ENCODE results near the gene POM121L12.

The POM121L12 gene

GRCh38 chr7:53035499-53036412 is at the start of gene POM121L12:
Gene POM121L12 (plus strand): TSS chr7:53035633. CDS start chr7:53035672, 39 bp downstream.
- Mint-ChIP-seq H3K4me1 (no peaks in the 10 kb centered on the region), H3K9me3 (peaks cover 16% of the 10 kb centered on the region), H3K36me3 (no peaks in the 10 kb centered on the region), H3K27ac (no peak within 1 kb of the TSS), H3K27me3 (no peaks in the 10 kb centered on the region), H3K4me3 (no peak within 1 kb of the TSS)

DNA sequence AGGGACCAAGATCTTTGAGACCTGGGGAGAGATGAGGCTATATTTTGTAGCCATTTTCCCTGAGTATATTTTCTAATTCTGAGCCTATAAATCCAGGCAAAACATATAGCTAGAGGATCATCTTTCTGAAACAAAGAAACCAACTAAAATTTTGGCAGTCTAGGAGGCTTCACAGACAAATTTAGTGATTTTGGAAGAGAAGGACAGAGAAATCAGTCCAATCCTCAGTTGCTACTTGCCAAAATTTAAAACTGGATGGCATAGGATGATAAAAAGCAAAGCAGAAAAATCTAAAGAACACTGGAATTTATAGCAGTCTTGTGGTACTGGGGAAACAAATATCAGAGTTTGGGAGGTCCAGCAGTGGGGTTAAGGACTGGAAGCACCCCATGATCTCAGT is 43.4 kb upstream of the POM121L12 start:
- Mint-ChIP-seq H3K9me3 (peaks cover 31% of the 10 kb centered on the region), H3K27me3 (no peaks in the 10 kb centered on the region), H3K36me3 (no peaks in the 10 kb centered on the region)

DNA sequence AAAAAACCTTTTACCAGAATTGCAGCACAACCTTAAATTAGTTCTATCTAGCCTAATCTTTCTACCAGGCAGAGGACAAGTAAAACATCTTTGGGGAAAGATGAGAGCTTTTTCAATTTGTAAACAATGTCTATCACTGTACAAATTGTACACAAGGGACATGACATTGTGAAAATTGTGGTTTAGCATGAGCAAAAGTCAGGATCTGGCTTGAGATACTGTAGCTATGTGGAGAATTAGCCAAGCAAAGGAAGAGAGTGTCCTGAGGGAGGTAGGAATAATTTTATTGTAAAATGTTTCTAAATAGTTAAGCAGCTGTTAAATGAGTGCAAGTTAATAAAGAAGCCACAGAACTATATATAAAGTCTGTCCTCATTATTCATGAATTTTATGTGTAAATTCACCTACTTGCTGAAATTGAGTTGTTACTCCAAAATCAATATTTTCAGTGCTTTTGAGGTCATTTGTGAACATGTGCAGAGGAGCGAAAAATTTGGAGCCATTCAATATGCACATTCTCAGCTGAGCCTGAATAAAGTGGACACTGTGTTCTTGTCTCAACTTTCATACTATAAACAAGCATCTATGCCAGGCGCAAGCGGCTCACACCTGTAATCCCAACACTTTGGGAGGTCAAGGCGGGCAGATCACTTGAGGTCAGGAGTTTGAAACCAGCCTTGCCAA is 42.8 kb upstream of the POM121L12 start:
- Mint-ChIP-seq H3K9me3 (peaks cover 31% of the 10 kb centered on the region), H3K27me3 (no peaks in the 10 kb centered on the region), H3K4me1 (no peaks in the 10 kb centered on the region), H3K27ac (no peak overlapping the region), H3K36me3 (no peaks in the 10 kb centered on the region), H3K4me3 (no peak overlapping the region)

More for the DNA sequence above, 43.4 kb upstream of the POM121L12 start:
- Mint-ChIP-seq H3K4me1 (no peaks in the 10 kb centered on the region), H3K27ac (no peak overlapping the region), H3K4me3 (no peak overlapping the region)

- peaks cover 24% of the 10 kb centered on the region for H3K9me3 Mint-ChIP-seq
- H3K27me3 Mint-ChIP-seq, result no peaks in the 10 kb centered on the region
- no peak overlapping the region for H3K4me3 Mint-ChIP-seq
- no peaks in the 10 kb centered on the region for H3K4me1 Mint-ChIP-seq
- no peaks in the 10 kb centered on the region for H3K36me3 Mint-ChIP-seq
- no peak overlapping the region for H3K27ac Mint-ChIP-seq
These were observed 39.8 kb upstream of the POM121L12 start for GRCh38 chr7:52995676-52996075.

DNA sequence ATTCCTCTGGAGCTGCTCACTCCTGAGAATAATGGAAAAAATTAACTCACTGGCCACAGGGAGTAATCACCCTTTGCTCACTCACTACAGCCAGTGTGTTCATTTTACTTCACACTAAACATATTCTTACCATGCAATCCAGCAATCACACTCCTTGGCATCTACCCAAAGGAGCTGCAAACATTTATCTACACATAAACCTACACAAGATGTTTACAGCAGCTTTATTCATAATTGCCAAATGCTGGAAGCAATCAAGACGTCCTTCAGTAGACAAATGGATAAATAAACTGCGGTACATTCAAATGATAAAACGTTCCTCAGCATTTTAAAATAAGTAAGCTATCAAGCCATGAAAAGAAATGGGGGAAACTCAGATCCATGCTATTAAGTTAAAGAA is 34.2 kb upstream of the POM121L12 start:
- Mint-ChIP-seq H3K27me3 (no peaks in the 10 kb centered on the region), H3K9me3 (peaks cover 8% of the 10 kb centered on the region), H3K36me3 (no peaks in the 10 kb centered on the region), H3K27ac (no peak overlapping the region), H3K4me3 (no peak overlapping the region), H3K4me1 (no peaks in the 10 kb centered on the region)

DNA sequence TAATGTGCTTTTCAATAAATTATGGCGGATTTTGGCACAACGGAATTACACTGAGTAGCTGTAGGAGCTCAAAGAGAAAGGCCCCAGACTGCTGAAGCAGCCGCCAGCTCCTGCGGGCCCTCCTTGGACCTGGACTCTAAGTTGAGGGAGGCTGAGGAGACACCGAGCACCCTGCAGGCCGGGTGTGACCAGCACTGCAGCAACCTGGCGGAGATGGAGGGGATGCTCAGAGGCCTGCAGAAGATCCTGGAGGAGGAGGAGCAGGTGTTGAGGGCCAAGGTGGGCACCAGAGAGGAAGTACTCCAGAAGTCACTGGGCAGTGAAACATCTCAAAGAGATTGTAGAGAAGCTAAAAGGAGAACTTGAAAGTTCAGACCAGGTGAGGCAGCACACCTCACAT is 33.0 kb upstream of the POM121L12 start:
- H3K9me3 Mint-ChIP-seq, result peaks cover 6% of the 10 kb centered on the region
- H3K27ac Mint-ChIP-seq, result no peak overlapping the region
- no peaks in the 10 kb centered on the region for H3K36me3 Mint-ChIP-seq

GRCh38 chr7:53003653-53004445 is 31.6 kb upstream of the POM121L12 start:
- H3K27ac Mint-ChIP-seq, result no peak overlapping the region
- peaks cover 8% of the 10 kb centered on the region for H3K9me3 Mint-ChIP-seq
- H3K4me1 Mint-ChIP-seq, result no peaks in the 10 kb centered on the region
- H3K36me3 Mint-ChIP-seq, result no peaks in the 10 kb centered on the region
- H3K4me3 Mint-ChIP-seq, result no peak overlapping the region
- no peaks in the 10 kb centered on the region for H3K27me3 Mint-ChIP-seq

More for the DNA sequence above, 33.0 kb upstream of the POM121L12 start:
- H3K4me3 Mint-ChIP-seq, result no peak overlapping the region
- no peaks in the 10 kb centered on the region for H3K4me1 Mint-ChIP-seq
- H3K27me3 Mint-ChIP-seq, result no peaks in the 10 kb centered on the region

- H3K27me3 Mint-ChIP-seq, result no peaks in the 10 kb centered on the region
- no peak overlapping the region for H3K27ac Mint-ChIP-seq
- H3K4me1 Mint-ChIP-seq, result no peaks in the 10 kb centered on the region
- no peak overlapping the region for H3K4me3 Mint-ChIP-seq
- no peaks in the 10 kb centered on the region for H3K36me3 Mint-ChIP-seq
- peaks cover 12% of the 10 kb centered on the region for H3K9me3 Mint-ChIP-seq
These were observed 21.5 kb upstream of the POM121L12 start for GRCh38 chr7:53013925-53014324.

DNA sequence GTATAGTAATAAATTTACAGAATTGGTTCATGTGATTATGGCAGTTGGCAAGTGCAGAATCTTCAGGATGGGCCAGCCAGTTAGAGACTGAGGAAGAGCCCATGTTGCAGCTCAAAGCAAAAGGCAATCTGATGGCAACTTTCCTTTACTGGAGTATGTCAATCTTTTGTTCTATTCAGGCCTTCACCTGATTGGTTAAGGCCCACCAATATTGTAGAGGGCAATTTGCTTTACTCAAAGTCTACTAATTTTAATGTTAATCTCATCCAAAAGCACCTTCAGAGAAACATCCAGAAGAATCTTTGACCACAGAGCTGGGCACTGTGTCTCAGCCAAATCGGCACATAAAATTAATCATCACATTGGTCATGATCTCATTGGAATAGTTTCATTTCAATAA is 20.0 kb upstream of the POM121L12 start:
- no peaks in the 10 kb centered on the region for H3K27me3 Mint-ChIP-seq
- peaks cover 8% of the 10 kb centered on the region for H3K9me3 Mint-ChIP-seq
- H3K27ac Mint-ChIP-seq, result no peak overlapping the region
- H3K36me3 Mint-ChIP-seq, result no peaks in the 10 kb centered on the region
- H3K4me3 Mint-ChIP-seq, result no peak overlapping the region
- no peaks in the 10 kb centered on the region for H3K4me1 Mint-ChIP-seq

DNA sequence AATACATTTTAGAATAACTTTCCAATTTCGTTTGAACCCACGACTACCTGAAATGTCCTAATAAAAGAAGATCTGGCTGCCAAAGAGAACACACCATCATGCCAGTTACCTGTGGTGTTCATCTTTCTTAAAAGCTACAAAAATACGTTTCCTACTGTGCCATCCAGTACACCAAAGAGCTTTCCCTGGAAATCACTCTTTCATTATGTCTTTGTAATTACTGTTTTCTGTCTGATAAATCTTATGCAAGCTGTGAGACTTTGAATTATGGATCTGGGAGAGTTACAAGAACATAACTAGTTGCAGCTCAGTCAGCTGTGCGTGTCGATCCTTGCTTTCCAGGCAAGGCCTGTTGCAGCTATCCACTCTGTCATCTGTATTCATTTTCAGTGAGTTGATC is 12.5 kb upstream of the POM121L12 start:
- H3K36me3 Mint-ChIP-seq, result no peaks in the 10 kb centered on the region
- peaks cover 11% of the 10 kb centered on the region for H3K9me3 Mint-ChIP-seq
- H3K27ac Mint-ChIP-seq, result no peak overlapping the region
- H3K4me1 Mint-ChIP-seq, result no peaks in the 10 kb centered on the region
- H3K27me3 Mint-ChIP-seq, result no peaks in the 10 kb centered on the region
- H3K4me3 Mint-ChIP-seq, result no peak overlapping the region

DNA sequence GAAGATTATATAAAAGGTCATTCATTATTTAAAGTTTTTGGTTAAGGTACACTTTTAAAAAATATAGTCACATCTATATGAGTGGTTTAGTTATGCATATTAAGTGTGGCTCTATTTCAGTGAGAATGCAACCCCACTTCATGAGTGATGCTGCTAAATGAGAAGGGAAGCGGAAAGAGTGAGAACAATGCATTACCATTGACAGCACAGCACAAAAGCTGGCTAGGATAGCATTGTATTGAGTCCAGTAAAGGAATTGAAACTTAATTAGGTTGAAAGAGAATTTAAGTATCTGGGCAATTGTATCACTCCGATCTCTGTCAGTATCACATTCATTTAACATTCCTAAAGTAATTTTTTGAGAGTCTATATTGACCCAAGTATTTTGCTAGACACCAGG is 13.2 kb downstream of the POM121L12 start:
- Mint-ChIP-seq H3K4me3 (no peak overlapping the region), H3K9me3 (peaks cover 16% of the 10 kb centered on the region), H3K27me3 (no peaks in the 10 kb centered on the region), H3K27ac (no peak overlapping the region), H3K4me1 (no peaks in the 10 kb centered on the region), H3K36me3 (no peaks in the 10 kb centered on the region)

GRCh38 chr7:53050433-53050832 is 15.0 kb downstream of the POM121L12 start:
- no peak overlapping the region for H3K27ac Mint-ChIP-seq

DNA sequence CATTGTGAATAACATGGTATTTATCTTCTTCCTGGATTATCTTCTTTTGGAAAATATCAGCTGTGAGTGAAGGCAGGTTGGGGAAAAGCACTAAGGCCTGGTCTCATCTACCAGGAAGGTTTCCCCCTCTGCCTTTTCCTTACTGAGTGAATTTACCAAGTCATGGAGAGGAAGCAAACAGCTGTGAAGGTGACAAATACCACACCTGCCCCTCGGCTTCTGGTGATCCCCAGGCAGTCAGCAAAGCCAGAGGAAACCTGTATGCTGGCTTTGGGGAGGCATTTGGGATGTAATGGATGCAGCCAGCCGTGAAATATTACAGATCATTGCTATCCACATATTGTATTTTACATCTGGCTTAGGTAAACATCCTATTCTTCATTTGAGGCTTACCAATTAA is 24.2 kb downstream of the POM121L12 start:
- no peak overlapping the region for H3K27ac Mint-ChIP-seq
- H3K9me3 Mint-ChIP-seq, result peaks cover 30% of the 10 kb centered on the region
- H3K4me3 Mint-ChIP-seq, result no peak overlapping the region
- H3K27me3 Mint-ChIP-seq, result no peaks in the 10 kb centered on the region
- no peaks in the 10 kb centered on the region for H3K4me1 Mint-ChIP-seq
- no peaks in the 10 kb centered on the region for H3K36me3 Mint-ChIP-seq

More at GRCh38 chr7:53050433-53050832, 15.0 kb downstream of the POM121L12 start:
- Mint-ChIP-seq H3K27me3 (no peaks in the 10 kb centered on the region), H3K9me3 (peaks cover 18% of the 10 kb centered on the region), H3K4me1 (no peaks in the 10 kb centered on the region), H3K36me3 (no peaks in the 10 kb centered on the region), H3K4me3 (no peak overlapping the region)

DNA sequence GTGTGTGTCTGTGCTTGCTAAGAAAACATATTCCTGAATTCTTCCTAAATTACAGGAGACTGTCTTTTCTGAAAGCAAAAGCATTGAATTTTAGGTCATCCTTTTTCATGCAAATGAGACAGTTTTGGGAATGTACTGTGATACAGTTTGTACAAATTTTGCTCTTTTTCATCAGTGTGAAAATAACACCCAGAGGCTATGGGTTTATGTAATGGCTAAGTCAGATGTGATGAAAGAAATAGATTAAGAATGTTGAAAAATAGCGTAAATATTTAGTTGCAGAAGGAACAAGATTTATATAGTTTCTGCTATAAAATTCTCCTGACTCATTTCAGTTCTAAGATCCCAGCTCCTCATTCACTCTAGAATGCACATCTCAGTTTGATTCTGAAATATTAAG is 24.6 kb downstream of the POM121L12 start:
- Mint-ChIP-seq H3K36me3 (no peaks in the 10 kb centered on the region), H3K9me3 (peaks cover 30% of the 10 kb centered on the region), H3K27me3 (no peaks in the 10 kb centered on the region), H3K4me1 (no peaks in the 10 kb centered on the region), H3K4me3 (no peak overlapping the region), H3K27ac (no peak overlapping the region)

DNA sequence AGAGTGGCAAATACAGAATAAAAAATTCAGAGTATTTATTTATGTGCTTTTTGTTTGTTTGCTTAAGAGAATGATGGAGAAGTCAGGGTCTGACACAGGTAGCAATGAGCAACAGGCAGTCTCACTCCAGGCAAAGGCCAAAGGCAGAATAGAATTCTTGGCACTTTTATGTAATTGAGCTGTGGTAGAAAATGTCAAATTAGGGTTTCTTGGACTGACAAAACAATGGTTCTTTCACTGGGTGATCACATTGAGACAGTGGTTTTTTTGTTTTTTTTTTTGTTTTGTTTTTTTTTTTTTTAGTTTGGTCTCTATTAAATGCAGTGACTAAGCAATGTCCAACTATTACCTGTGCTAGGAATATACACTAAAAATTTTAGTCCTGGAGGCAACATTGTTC is 27.4 kb downstream of the POM121L12 start:
- no peak overlapping the region for H3K4me3 Mint-ChIP-seq
- H3K9me3 Mint-ChIP-seq, result peaks cover 23% of the 10 kb centered on the region
- H3K27me3 Mint-ChIP-seq, result no peaks in the 10 kb centered on the region
- H3K36me3 Mint-ChIP-seq, result no peaks in the 10 kb centered on the region
- no peak overlapping the region for H3K27ac Mint-ChIP-seq
- H3K4me1 Mint-ChIP-seq, result no peaks in the 10 kb centered on the region
